ENCODE results near the gene TMEM161B. TPM values are rescaled to one million over a fixed set of nuclear protein-coding genes. Genes with fewer than 3 reads are reported as not detected.

TMEM161B gene
- total and polyA plus RNA-seq, 2 of the 13 experiments (the other 11 are each of a cell fraction or from before 2014, with no cell fraction given), result 15.0 to 22.1 TPM

DNA sequence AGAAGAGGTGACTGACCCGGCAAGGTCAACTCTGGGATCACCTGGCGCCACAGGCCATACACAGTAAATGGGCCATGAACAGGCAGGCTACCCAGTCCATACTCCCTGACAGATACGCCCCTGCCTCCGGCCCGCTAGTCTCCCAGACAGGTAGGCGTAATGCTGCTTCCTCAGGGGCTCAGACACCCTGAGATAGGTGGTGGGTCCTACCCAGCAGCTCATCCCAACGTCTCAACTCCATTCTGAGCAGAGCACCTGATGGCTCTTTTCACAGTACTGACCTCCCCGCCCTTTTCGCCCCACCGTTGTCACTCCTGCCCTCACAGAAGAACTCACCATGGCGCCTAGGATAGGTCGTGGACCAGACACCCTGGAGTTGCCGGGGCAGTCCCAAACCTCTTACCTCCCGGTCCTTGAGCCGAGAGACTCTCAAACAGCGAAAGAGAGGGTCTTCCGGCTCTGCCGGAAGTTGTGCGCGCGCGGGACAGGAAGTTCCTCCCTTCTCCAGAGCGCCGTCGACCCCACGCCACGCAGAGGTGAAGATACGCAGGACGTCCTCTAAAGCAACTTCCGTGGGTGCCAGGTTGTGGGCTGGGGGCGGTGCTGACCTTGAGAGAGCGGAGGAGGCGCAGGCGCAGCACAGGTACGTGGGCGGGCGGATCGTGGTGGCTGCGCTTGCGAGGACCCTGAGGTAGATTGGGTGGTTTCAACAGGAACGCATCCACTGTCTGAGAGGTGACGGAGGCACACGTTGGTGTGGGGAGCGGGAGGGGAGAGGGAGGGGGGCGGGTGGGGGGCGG, at the start of gene TMEM161B (continued):
- TF ChIP-seq, protein P1, sequence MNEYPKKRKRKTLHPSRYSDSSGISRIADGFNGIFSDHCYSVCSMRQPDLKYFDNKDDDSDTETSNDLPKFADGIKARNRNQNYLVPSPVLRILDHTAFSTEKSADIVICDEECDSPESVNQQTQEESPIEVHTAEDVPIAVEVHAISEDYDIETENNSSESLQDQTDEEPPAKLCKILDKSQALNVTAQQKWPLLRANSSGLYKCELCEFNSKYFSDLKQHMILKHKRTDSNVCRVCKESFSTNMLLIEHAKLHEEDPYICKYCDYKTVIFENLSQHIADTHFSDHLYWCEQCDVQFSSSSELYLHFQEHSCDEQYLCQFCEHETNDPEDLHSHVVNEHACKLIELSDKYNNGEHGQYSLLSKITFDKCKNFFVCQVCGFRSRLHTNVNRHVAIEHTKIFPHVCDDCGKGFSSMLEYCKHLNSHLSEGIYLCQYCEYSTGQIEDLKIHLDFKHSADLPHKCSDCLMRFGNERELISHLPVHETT (CRISPR knock-in tag; conservative IDR thresholded peaks at IDR 0.05), result peak; percentile 52; the same call in 1 of the 2 replicates
- TF ChIP-seq HIVEP1 (CRISPR knock-in tag; IDR thresholded peaks at IDR 0.05) (peak; percentile 80; the same call in 1 of the 2 replicates), SMAD3 (CRISPR knock-in tag; IDR thresholded peaks at IDR 0.05) (no peak; the same call in 1 of the 2 replicates), YEATS4 (CRISPR knock-in tag; IDR thresholded peaks at IDR 0.05; ENCODE audit: borderline replicate concordance) (peak; percentile 83; the same call in 1 of the 2 replicates), ZNF232 (CRISPR knock-in tag; IDR thresholded peaks at IDR 0.05; ENCODE audit: borderline replicate concordance) (0 out of 2 replicates have a peak, but pooled peaks have one; percentile 50), ZNF747 (CRISPR knock-in tag; IDR thresholded peaks at IDR 0.05; ENCODE audit: borderline replicate concordance) (peak; percentile 52; the same call in 1 of the 2 replicates), CREB1 (IDR thresholded peaks at IDR 0.05) (peak; percentile 71), CREB1 (CRISPR knock-in tag; IDR thresholded peaks at IDR 0.05) (peak; percentile 91), ELF4 (CRISPR knock-in tag; IDR thresholded peaks at IDR 0.05; ENCODE audit: borderline replicate concordance) (peak; percentile 84; the same call in 1 of the 2 replicates), GFI1 (CRISPR knock-in tag; IDR thresholded peaks at IDR 0.05; ENCODE audit: borderline replicate concordance) (0 out of 2 replicates have a peak, but pooled peaks have one; percentile 34), NAIF1 (CRISPR knock-in tag; IDR thresholded peaks at IDR 0.05; ENCODE audit: borderline replicate concordance) (peak; percentile 87), ZNF670 (CRISPR knock-in tag; IDR thresholded peaks at IDR 0.05; ENCODE audit: borderline replicate concordance) (no peak), ZZZ3 (CRISPR knock-in tag; IDR thresholded peaks at IDR 0.05; ENCODE audit: borderline replicate concordance) (peak; percentile 87; the same call in 1 of the 2 replicates), SRY (CRISPR knock-in tag; IDR thresholded peaks at IDR 0.05) (no peak), KLF12 (CRISPR knock-in tag; IDR thresholded peaks at IDR 0.05; ENCODE audit: borderline replicate concordance) (0 out of 2 replicates have a peak, but pooled peaks have one; percentile 56), HOXA3 (CRISPR knock-in tag; IDR thresholded peaks at IDR 0.05) (peak; percentile 93), FLYWCH1 (CRISPR knock-in tag; IDR thresholded peaks at IDR 0.05) (no peak), FIP1L1 (IDR thresholded peaks at IDR 0.05; ENCODE audit: borderline replicate concordance, insufficient read depth, low read depth, low read length) (no peak), FOXK2 (IDR thresholded peaks at IDR 0.05) (no peak; the same call in 1 of the 2 replicates), ZC3H13 (CRISPR knock-in tag; IDR thresholded peaks at IDR 0.05) (peak; percentile 63; the same call in 1 of the 2 replicates), KLF13 (CRISPR knock-in tag; IDR thresholded peaks at IDR 0.05) (no peak), ZNF83 (CRISPR knock-in tag; IDR thresholded peaks at IDR 0.05; ENCODE audit: borderline replicate concordance) (no peak), HDAC2 (CRISPR knock-in tag; IDR thresholded peaks at IDR 0.05) (peak; percentile 66; the same call in 1 of the 2 replicates), IKZF4 (CRISPR knock-in tag; IDR thresholded peaks at IDR 0.05; ENCODE audit: borderline replicate concordance, low read depth, not compliant biosample characterization) (peak; percentile 37), PCBP2 (optimal IDR thresholded peaks at IDR 0.05; ENCODE audit: low read depth, low read length, poor library complexity, severe bottlenecking) (no peak), TRIM24 (CRISPR knock-in tag; IDR thresholded peaks at IDR 0.05) (no peak), PAX8 (CRISPR knock-in tag; IDR thresholded peaks at IDR 0.05; ENCODE audit: borderline replicate concordance) (no peak), MIER2 (CRISPR knock-in tag; IDR thresholded peaks at IDR 0.05) (no peak)
- TF ChIP-seq, protein P2, sequence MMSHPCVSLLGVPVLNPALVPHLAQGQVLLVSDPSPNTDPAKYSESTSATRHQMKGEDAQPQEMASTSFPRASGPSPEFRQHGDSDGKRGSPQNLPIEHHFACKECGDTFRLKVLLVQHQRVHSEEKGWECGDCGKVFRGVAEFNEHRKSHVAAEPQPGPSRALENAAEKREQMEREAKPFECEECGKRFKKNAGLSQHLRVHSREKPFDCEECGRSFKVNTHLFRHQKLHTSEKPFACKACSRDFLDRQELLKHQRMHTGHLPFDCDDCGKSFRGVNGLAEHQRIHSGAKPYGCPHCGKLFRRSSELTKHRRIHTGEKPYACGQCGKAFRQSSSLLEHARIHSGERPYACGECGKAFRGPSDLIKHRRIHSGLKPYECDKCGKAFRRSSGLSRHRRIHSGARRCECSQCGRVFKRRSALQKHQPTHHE (CRISPR knock-in tag; IDR thresholded peaks at IDR 0.05; ENCODE audit: borderline replicate concordance), result 0 out of 2 replicates have a peak, but pooled peaks have one; percentile 52

Data from HepG2 (cell line).